WTC11 (cell line): ENCODE results near the gene ELP5. TPM values are rescaled to one million over a fixed set of nuclear protein-coding genes. Genes with fewer than 3 reads are reported as not detected.

Experiments
- CREM ChIP-seq: sonication (generic); formaldehyde crosslinking; IDR thresholded peaks from 2 replicates; pipeline ENCODE4 v1.8.1; 2022; ENCODE audit warnings: mild to moderate bottlenecking, missing genetic modification reagents, moderate library complexity
- ESRRA ChIP-seq: sonication (generic); formaldehyde crosslinking; IDR thresholded peaks from 2 replicates; pipeline ENCODE4 v1.8.1; 2022; ENCODE audit warnings: mild to moderate bottlenecking, missing genetic modification reagents, borderline replicate concordance
- FOXK1 ChIP-seq: sonication (generic); formaldehyde crosslinking; IDR thresholded peaks from 2 replicates; pipeline ENCODE4 v1.8.0; 2022; ENCODE audit warnings: mild to moderate bottlenecking, moderate library complexity, missing genetic modification reagents
- GRHL2 ChIP-seq: fragments of 250-450 bp; sonication (Bioruptor Pico); IDR thresholded peaks from 2 replicates; pipeline ENCODE4 v1.8.0; 2022; ENCODE audit warnings: mild to moderate bottlenecking, moderate library complexity; ENCODE audit not compliant: insufficient replicate concordance, severe bottlenecking
- GTF2I ChIP-seq: fragments of 250-450 bp; sonication (Bioruptor Pico); conservative IDR thresholded peaks from 2 replicates; pipeline ENCODE4 v1.4.0; 2021; ENCODE audit warnings: mild to moderate bottlenecking
- KAT7 ChIP-seq: sonication (generic); formaldehyde crosslinking; IDR thresholded peaks from 2 replicates; pipeline ENCODE4 v1.8.1; 2023; ENCODE audit warnings: missing genetic modification reagents, mild to moderate bottlenecking, borderline replicate concordance
- NFATC4 ChIP-seq: fragments of 250-450 bp; sonication (Bioruptor Pico); IDR thresholded peaks from 2 replicates; pipeline ENCODE4 v1.9.0; 2021; ENCODE audit warnings: mild to moderate bottlenecking
- NFE2L1 ChIP-seq: sonication (generic); formaldehyde crosslinking; IDR thresholded peaks from 2 replicates; pipeline ENCODE4 v1.8.1; 2023; ENCODE audit warnings: missing genetic modification reagents
- NR3C1 ChIP-seq: sonication (generic); formaldehyde crosslinking; conservative IDR thresholded peaks from 2 replicates; pipeline ENCODE4 v1.8.1; 2023; ENCODE audit warnings: low read depth, mild to moderate bottlenecking, missing genetic modification reagents
- PRRX2 ChIP-seq: fragments of 250-450 bp; sonication (Bioruptor Pico); IDR thresholded peaks from 2 replicates; pipeline ENCODE4 v1.8.0; 2021; ENCODE audit warnings: mild to moderate bottlenecking
- RELA ChIP-seq: sonication (generic); formaldehyde crosslinking; IDR thresholded peaks from 2 replicates; pipeline ENCODE4 v1.8.1; 2022; ENCODE audit warnings: missing genetic modification reagents, mild to moderate bottlenecking, borderline replicate concordance
- TCF7 ChIP-seq: sonication (generic); formaldehyde crosslinking; IDR thresholded peaks from 2 replicates; pipeline ENCODE4 v1.8.0; 2022; ENCODE audit warnings: mild to moderate bottlenecking, low read depth, missing genetic modification reagents, moderate library complexity
- TEAD1 ChIP-seq: sonication (generic); formaldehyde crosslinking; IDR thresholded peaks from 2 replicates; pipeline ENCODE4 v1.8.0; 2022; ENCODE audit warnings: mild to moderate bottlenecking, missing genetic modification reagents
- total RNA-seq: library from RNA; stranded (reverse); gene quantifications from 3 replicates; pipeline ENCODE4 v1.2.3, GENCODE V29; 2021
- TF ChIP-seq, protein P1 (sequence below): sonication (generic); formaldehyde crosslinking; IDR thresholded peaks from 2 replicates; pipeline ENCODE4 v1.8.1; 2023; ENCODE audit warnings: mild to moderate bottlenecking, missing genetic modification reagents, borderline replicate concordance
- TF ChIP-seq, protein P2 (sequence below): sonication (generic); formaldehyde crosslinking; IDR thresholded peaks from 2 replicates; pipeline ENCODE4 v1.8.1; 2023; ENCODE audit warnings: mild to moderate bottlenecking, missing genetic modification reagents, moderate library complexity
- TF ChIP-seq, protein P3 (sequence below): sonication (generic); formaldehyde crosslinking; IDR thresholded peaks from 2 replicates; pipeline ENCODE4 v1.8.0; 2022; ENCODE audit warnings: mild to moderate bottlenecking, missing genetic modification reagents
- TF ChIP-seq, protein P4 (sequence below): sonication (generic); formaldehyde crosslinking; conservative IDR thresholded peaks from 2 replicates; pipeline ENCODE4 v1.8.1; 2022; ENCODE audit warnings: mild to moderate bottlenecking, missing genetic modification reagents
- TF ChIP-seq, protein P5 (sequence below): sonication (generic); formaldehyde crosslinking; IDR thresholded peaks from 2 replicates; pipeline ENCODE4 v1.8.0; 2023; ENCODE audit warnings: missing genetic modification reagents
- TF ChIP-seq, protein P6 (sequence below): fragments of 250-450 bp; sonication (Bioruptor Pico); IDR thresholded peaks from 2 replicates; pipeline ENCODE4 v1.9.0; 2021; ENCODE audit warnings: moderate library complexity, mild to moderate bottlenecking, inconsistent platforms, borderline replicate concordance
- TF ChIP-seq, protein P7 (sequence below): fragments of 200-600 bp; IDR thresholded peaks from 2 replicates; pipeline ENCODE4 v1.8.0; 2022; ENCODE audit warnings: antibody characterized with exemption
- TF ChIP-seq, protein P8 (sequence below): sonication (generic); formaldehyde crosslinking; IDR thresholded peaks from 2 replicates; pipeline ENCODE4 v1.8.0; 2022; ENCODE audit warnings: missing genetic modification reagents
- TF ChIP-seq, protein P9 (sequence below): sonication (generic); formaldehyde crosslinking; IDR thresholded peaks from 2 replicates; pipeline ENCODE4 v1.8.1; 2022; ENCODE audit warnings: mild to moderate bottlenecking, missing genetic modification reagents, moderate library complexity, borderline replicate concordance
- TF ChIP-seq, protein P10 (sequence below): sonication (generic); formaldehyde crosslinking; IDR thresholded peaks from 2 replicates; pipeline ENCODE4 v1.8.1; 2022; ENCODE audit warnings: low read depth, mild to moderate bottlenecking, moderate library complexity, missing genetic modification reagents, borderline replicate concordance

ELP5 gene
- total RNA-seq, 1 experiment from 2014 or later, result 101 TPM

DNA sequence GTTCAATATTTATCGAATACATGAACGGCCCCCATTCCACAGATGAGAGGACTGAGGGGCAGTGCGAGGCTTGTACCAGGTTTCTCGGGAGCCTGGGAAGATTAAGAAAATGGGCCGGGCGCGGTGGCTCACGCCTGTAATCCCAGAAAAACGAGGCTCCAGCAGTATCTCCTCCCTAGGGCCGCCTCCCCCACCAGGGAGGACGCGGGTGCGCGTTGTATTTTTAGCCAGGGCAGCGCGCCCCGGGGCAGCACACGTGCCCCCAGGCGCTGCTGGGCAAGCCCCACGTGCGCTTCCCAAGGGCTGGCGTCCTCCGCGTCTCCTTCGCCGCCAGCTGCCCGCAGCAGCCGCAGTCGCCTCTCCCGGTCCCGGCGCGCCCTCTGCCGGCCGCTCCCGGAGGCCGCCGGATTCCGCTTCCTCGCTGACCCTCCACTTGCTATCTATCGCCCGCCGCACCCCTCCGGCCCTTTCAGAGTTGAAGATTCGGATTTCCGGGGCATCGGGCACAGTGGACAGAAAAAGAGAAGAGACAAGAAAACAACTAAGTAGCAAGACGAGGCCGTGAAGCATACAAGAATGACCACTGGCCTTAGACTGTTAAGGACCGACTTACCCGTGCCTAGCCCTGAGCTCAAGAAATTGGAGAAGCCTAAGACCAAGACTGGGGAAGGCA, 44.3 kb downstream of the ELP5 start (continued):
- TF ChIP-seq NFE2L1 (CRISPR knock-in tag) (peak; percentile 66; the same call in 1 of the 2 replicates), PRRX2 (CRISPR knock-in tag) (no peak), KAT7 (no peak), TCF7 (CRISPR knock-in tag) (no peak), GTF2I (CRISPR knock-in tag) (peak; percentile 68; the same call in 1 of the 2 replicates), GRHL2 (CRISPR knock-in tag) (no peak), RELA (CRISPR knock-in tag) (no peak), NFATC4 (CRISPR knock-in tag) (no peak), CREM (CRISPR knock-in tag) (0 out of 2 replicates have a peak, but pooled peaks have one; percentile 59), FOXK1 (CRISPR knock-in tag) (peak; percentile 86), NR3C1 (CRISPR knock-in tag) (peak; percentile 66; the same call in 1 of the 2 replicates), ESRRA (CRISPR knock-in tag) (peak; percentile 80), TEAD1 (CRISPR knock-in tag) (peak; percentile 97)
- TF ChIP-seq, protein P1, sequence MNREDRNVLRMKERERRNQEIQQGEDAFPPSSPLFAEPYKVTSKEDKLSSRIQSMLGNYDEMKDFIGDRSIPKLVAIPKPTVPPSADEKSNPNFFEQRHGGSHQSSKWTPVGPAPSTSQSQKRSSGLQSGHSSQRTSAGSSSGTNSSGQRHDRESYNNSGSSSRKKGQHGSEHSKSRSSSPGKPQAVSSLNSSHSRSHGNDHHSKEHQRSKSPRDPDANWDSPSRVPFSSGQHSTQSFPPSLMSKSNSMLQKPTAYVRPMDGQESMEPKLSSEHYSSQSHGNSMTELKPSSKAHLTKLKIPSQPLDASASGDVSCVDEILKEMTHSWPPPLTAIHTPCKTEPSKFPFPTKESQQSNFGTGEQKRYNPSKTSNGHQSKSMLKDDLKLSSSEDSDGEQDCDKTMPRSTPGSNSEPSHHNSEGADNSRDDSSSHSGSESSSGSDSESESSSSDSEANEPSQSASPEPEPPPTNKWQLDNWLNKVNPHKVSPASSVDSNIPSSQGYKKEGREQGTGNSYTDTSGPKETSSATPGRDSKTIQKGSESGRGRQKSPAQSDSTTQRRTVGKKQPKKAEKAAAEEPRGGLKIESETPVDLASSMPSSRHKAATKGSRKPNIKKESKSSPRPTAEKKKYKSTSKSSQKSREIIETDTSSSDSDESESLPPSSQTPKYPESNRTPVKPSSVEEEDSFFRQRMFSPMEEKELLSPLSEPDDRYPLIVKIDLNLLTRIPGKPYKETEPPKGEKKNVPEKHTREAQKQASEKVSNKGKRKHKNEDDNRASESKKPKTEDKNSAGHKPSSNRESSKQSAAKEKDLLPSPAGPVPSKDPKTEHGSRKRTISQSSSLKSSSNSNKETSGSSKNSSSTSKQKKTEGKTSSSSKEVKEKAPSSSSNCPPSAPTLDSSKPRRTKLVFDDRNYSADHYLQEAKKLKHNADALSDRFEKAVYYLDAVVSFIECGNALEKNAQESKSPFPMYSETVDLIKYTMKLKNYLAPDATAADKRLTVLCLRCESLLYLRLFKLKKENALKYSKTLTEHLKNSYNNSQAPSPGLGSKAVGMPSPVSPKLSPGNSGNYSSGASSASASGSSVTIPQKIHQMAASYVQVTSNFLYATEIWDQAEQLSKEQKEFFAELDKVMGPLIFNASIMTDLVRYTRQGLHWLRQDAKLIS (CRISPR knock-in tag), result no peak
- TF ChIP-seq, protein P2, sequence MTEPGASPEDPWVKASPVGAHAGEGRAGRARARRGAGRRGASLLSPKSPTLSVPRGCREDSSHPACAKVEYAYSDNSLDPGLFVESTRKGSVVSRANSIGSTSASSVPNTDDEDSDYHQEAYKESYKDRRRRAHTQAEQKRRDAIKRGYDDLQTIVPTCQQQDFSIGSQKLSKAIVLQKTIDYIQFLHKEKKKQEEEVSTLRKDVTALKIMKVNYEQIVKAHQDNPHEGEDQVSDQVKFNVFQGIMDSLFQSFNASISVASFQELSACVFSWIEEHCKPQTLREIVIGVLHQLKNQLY (CRISPR knock-in tag), result no peak
- TF ChIP-seq, protein P3, sequence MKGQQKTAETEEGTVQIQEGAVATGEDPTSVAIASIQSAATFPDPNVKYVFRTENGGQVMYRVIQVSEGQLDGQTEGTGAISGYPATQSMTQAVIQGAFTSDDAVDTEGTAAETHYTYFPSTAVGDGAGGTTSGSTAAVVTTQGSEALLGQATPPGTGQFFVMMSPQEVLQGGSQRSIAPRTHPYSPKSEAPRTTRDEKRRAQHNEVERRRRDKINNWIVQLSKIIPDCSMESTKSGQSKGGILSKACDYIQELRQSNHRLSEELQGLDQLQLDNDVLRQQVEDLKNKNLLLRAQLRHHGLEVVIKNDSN (CRISPR knock-in tag), result peak; percentile 84
- TF ChIP-seq, protein P4, sequence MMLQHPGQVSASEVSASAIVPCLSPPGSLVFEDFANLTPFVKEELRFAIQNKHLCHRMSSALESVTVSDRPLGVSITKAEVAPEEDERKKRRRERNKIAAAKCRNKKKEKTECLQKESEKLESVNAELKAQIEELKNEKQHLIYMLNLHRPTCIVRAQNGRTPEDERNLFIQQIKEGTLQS (CRISPR knock-in tag), result no peak
- TF ChIP-seq, protein P5, sequence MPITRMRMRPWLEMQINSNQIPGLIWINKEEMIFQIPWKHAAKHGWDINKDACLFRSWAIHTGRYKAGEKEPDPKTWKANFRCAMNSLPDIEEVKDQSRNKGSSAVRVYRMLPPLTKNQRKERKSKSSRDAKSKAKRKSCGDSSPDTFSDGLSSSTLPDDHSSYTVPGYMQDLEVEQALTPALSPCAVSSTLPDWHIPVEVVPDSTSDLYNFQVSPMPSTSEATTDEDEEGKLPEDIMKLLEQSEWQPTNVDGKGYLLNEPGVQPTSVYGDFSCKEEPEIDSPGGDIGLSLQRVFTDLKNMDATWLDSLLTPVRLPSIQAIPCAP (CRISPR knock-in tag), result no peak
- TF ChIP-seq, protein P6, sequence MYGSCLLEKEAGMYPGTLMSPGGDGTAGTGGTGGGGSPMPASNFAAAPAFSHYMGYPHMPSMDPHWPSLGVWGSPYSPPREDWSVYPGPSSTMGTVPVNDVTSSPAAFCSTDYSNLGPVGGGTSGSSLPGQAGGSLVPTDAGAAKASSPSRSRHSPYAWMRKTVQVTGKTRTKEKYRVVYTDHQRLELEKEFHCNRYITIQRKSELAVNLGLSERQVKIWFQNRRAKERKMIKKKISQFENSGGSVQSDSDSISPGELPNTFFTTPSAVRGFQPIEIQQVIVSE (CRISPR knock-in tag), result no peak
- TF ChIP-seq, protein P7, sequence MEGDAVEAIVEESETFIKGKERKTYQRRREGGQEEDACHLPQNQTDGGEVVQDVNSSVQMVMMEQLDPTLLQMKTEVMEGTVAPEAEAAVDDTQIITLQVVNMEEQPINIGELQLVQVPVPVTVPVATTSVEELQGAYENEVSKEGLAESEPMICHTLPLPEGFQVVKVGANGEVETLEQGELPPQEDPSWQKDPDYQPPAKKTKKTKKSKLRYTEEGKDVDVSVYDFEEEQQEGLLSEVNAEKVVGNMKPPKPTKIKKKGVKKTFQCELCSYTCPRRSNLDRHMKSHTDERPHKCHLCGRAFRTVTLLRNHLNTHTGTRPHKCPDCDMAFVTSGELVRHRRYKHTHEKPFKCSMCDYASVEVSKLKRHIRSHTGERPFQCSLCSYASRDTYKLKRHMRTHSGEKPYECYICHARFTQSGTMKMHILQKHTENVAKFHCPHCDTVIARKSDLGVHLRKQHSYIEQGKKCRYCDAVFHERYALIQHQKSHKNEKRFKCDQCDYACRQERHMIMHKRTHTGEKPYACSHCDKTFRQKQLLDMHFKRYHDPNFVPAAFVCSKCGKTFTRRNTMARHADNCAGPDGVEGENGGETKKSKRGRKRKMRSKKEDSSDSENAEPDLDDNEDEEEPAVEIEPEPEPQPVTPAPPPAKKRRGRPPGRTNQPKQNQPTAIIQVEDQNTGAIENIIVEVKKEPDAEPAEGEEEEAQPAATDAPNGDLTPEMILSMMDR, result peak; percentile 90; the same call in 1 of the 2 replicates
- TF ChIP-seq, protein P8, sequence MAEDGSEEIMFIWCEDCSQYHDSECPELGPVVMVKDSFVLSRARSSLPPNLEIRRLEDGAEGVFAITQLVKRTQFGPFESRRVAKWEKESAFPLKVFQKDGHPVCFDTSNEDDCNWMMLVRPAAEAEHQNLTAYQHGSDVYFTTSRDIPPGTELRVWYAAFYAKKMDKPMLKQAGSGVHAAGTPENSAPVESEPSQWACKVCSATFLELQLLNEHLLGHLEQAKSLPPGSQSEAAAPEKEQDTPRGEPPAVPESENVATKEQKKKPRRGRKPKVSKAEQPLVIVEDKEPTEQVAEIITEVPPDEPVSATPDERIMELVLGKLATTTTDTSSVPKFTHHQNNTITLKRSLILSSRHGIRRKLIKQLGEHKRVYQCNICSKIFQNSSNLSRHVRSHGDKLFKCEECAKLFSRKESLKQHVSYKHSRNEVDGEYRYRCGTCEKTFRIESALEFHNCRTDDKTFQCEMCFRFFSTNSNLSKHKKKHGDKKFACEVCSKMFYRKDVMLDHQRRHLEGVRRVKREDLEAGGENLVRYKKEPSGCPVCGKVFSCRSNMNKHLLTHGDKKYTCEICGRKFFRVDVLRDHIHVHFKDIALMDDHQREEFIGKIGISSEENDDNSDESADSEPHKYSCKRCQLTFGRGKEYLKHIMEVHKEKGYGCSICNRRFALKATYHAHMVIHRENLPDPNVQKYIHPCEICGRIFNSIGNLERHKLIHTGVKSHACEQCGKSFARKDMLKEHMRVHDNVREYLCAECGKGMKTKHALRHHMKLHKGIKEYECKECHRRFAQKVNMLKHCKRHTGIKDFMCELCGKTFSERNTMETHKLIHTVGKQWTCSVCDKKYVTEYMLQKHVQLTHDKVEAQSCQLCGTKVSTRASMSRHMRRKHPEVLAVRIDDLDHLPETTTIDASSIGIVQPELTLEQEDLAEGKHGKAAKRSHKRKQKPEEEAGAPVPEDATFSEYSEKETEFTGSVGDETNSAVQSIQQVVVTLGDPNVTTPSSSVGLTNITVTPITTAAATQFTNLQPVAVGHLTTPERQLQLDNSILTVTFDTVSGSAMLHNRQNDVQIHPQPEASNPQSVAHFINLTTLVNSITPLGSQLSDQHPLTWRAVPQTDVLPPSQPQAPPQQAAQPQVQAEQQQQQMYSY, result peak; percentile 49; the same call in 1 of the 2 replicates
- TF ChIP-seq, protein P9, sequence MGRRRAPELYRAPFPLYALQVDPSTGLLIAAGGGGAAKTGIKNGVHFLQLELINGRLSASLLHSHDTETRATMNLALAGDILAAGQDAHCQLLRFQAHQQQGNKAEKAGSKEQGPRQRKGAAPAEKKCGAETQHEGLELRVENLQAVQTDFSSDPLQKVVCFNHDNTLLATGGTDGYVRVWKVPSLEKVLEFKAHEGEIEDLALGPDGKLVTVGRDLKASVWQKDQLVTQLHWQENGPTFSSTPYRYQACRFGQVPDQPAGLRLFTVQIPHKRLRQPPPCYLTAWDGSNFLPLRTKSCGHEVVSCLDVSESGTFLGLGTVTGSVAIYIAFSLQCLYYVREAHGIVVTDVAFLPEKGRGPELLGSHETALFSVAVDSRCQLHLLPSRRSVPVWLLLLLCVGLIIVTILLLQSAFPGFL (CRISPR knock-in tag), result no peak
- TF ChIP-seq, protein P10, sequence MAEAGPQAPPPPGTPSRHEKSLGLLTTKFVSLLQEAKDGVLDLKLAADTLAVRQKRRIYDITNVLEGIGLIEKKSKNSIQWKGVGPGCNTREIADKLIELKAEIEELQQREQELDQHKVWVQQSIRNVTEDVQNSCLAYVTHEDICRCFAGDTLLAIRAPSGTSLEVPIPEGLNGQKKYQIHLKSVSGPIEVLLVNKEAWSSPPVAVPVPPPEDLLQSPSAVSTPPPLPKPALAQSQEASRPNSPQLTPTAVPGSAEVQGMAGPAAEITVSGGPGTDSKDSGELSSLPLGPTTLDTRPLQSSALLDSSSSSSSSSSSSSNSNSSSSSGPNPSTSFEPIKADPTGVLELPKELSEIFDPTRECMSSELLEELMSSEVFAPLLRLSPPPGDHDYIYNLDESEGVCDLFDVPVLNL (CRISPR knock-in tag), result no peak
